ENCODE measurements around the gene SLC40A1.

Gene SLC40A1

DNA sequence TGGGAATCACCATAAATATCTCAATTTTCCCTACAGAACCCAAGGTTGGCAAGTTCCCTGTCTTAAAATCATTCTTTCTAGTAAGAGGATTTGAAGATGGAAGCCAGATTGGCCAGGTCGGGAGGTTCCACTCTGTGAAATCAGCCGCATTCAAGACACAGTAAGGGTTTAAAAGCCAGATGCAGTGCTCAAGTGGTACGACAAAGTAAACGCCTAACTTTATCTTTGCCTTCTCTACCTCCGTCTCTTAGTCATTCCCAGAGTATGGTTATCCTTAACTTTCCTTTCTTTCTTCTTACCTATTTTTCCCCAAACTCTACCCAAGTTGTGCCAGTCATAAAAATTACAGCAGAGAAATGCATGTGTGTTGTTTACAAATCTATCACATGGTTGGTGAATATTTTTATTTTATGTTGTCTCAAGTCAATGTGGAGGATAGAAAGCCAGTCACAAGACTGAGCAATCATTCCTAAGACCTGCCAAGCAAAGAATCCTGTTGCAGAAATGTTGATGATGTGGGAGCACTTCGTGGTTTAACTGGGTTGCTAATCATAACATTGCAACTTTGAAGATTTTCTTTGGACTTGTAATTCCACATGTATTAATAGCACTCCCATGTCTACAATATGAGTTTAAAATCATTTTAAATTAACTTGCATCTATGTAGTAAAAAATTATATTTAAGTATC, 62.6 kb downstream of the SLC40A1 start:
- TF ChIP-seq SIN3A (IDR thresholded peaks at IDR 0.05; ENCODE audit: borderline replicate concordance, insufficient read depth, low read length): no peak
- no peak for TF ChIP-seq FOXP2 (optimal IDR thresholded peaks at IDR 0.05; ENCODE audit: borderline replicate concordance, extremely low read depth, extremely low read length, insufficient read depth)

DNA sequence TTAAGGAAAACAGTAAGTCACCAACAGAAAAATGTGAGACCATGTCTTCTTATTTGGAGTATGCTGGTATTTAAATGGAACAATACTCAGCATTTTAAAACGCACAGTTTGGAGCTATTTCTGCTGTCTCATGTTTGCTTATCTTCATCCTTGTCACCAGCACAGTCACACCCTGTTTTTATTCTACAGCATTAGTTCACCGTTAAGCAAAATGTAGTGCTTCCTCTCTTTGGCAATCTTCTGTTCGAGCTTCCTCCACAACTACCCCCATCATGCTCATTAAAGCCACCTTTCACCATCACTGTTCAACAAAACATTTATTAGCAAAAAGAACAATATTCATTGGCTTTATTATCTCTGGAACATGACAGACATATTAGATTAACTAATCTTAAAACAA, 64.0 kb downstream of the SLC40A1 start:
- TF ChIP-seq TAF1 (IDR thresholded peaks at IDR 0.05; ENCODE audit: borderline replicate concordance, insufficient read depth, low read length) (no peak), SIN3A (IDR thresholded peaks at IDR 0.05; ENCODE audit: borderline replicate concordance, insufficient read depth, low read length) (no peak), FOXP2 (optimal IDR thresholded peaks at IDR 0.05; ENCODE audit: borderline replicate concordance, extremely low read depth, extremely low read length, insufficient read depth) (no peak), POLR2AphosphoS5 (IDR thresholded peaks at IDR 0.05; ENCODE audit: low read depth, low read length) (no peak)
- TF ChIP-seq, protein P1, sequence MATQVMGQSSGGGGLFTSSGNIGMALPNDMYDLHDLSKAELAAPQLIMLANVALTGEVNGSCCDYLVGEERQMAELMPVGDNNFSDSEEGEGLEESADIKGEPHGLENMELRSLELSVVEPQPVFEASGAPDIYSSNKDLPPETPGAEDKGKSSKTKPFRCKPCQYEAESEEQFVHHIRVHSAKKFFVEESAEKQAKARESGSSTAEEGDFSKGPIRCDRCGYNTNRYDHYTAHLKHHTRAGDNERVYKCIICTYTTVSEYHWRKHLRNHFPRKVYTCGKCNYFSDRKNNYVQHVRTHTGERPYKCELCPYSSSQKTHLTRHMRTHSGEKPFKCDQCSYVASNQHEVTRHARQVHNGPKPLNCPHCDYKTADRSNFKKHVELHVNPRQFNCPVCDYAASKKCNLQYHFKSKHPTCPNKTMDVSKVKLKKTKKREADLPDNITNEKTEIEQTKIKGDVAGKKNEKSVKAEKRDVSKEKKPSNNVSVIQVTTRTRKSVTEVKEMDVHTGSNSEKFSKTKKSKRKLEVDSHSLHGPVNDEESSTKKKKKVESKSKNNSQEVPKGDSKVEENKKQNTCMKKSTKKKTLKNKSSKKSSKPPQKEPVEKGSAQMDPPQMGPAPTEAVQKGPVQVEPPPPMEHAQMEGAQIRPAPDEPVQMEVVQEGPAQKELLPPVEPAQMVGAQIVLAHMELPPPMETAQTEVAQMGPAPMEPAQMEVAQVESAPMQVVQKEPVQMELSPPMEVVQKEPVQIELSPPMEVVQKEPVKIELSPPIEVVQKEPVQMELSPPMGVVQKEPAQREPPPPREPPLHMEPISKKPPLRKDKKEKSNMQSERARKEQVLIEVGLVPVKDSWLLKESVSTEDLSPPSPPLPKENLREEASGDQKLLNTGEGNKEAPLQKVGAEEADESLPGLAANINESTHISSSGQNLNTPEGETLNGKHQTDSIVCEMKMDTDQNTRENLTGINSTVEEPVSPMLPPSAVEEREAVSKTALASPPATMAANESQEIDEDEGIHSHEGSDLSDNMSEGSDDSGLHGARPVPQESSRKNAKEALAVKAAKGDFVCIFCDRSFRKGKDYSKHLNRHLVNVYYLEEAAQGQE (IDR thresholded peaks at IDR 0.05; ENCODE audit: insufficient read depth in 1 of 2, low read depth in 2 of 2, low read length in 2 of 2): no peak

DNA sequence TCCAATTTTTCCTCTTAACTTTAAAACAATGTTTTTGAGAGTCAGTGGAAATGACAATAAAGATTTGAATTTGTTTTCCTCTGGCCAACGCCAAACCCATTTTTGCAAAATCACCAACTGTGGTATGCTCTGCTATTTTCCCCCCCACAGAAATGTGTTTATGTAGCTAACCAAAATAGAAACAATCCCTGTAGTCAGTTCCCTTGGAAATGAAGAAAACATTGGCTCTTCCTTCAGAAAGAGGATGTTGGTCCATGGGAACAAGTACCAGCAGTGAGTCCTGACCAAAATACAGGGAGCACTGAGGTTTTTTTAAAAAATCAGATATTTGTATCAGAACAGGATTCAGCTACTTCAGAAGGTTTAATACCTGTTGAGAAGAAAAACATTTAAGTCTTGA, 65.3 kb downstream of the SLC40A1 start:
- TF ChIP-seq TAF1 (IDR thresholded peaks at IDR 0.05; ENCODE audit: borderline replicate concordance, insufficient read depth, low read length) (no peak), POLR2AphosphoS5 (IDR thresholded peaks at IDR 0.05; ENCODE audit: low read depth, low read length) (no peak), SIN3A (IDR thresholded peaks at IDR 0.05; ENCODE audit: borderline replicate concordance, insufficient read depth, low read length) (no peak), FOXP2 (optimal IDR thresholded peaks at IDR 0.05; ENCODE audit: borderline replicate concordance, extremely low read depth, extremely low read length, insufficient read depth) (no peak)
- TF ChIP-seq, protein P1 (IDR thresholded peaks at IDR 0.05; ENCODE audit: insufficient read depth in 1 of 2, low read depth in 2 of 2, low read length in 2 of 2): no peak

DNA sequence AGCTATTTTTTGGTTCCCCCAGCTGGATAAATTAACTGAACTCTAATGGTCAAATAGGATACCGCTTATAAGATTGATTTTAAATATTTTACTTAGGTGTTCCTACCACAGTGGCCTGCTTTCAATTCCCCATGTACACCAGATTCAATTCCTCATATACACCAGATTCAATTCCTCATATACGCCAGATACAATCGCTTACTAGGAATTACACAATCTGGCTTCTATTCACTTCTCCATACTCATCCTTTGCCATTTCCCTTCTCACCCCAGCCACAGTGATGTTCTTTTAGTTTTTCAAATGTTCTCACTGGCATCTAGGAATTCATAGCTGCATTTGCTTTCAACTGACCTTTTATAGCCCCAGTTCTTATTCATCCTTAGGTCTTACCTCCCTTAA, 66.5 kb downstream of the SLC40A1 start:
- TF ChIP-seq FOXP2 (optimal IDR thresholded peaks at IDR 0.05; ENCODE audit: borderline replicate concordance, extremely low read depth, extremely low read length, insufficient read depth) (no peak), SIN3A (IDR thresholded peaks at IDR 0.05; ENCODE audit: borderline replicate concordance, insufficient read depth, low read length) (no peak), TAF1 (IDR thresholded peaks at IDR 0.05; ENCODE audit: borderline replicate concordance, insufficient read depth, low read length) (no peak), POLR2AphosphoS5 (IDR thresholded peaks at IDR 0.05; ENCODE audit: low read depth, low read length) (no peak)
- TF ChIP-seq, protein P1 (IDR thresholded peaks at IDR 0.05; ENCODE audit: insufficient read depth in 1 of 2, low read depth in 2 of 2, low read length in 2 of 2): no peak

DNA sequence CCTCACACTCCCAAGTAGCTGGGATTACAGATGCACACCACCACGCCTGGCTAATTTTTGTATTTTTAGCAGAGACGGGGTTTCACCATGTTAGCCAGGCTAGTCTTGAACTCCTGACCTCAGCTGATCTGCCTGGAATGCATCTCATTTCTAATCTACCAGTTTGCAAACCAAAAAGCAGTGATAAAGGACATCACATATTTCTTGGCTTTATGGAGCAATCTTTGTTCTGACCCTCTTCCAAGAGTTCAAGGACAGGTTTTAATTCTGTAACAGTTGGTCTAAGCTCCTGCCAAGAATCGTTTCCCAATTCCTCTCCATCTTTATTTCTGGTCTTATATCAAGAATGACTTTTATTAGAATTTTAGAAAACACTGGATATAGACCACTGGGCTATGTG, 67.7 kb downstream of the SLC40A1 start:
- no peak for TF ChIP-seq TAF1 (IDR thresholded peaks at IDR 0.05; ENCODE audit: borderline replicate concordance, insufficient read depth, low read length)
- no peak for TF ChIP-seq POLR2AphosphoS5 (IDR thresholded peaks at IDR 0.05; ENCODE audit: low read depth, low read length)
- TF ChIP-seq, protein P1 (IDR thresholded peaks at IDR 0.05; ENCODE audit: insufficient read depth in 1 of 2, low read depth in 2 of 2, low read length in 2 of 2): no peak
- no peak for TF ChIP-seq FOXP2 (optimal IDR thresholded peaks at IDR 0.05; ENCODE audit: borderline replicate concordance, extremely low read depth, extremely low read length, insufficient read depth)
- no peak for TF ChIP-seq SIN3A (IDR thresholded peaks at IDR 0.05; ENCODE audit: borderline replicate concordance, insufficient read depth, low read length)
